AG20443 (cell line): ENCODE data around the gene SLC35F3.
"Not testable (repeated sequence)": the region's sequence is repeated elsewhere in the genome, so short reads cannot be mapped to it uniquely, and the experiment has no call there.

Experiments used
- DNase-seq: peaks from one replicate; pipeline ENCODE4 v3.0.0; 2012; ENCODE audit warnings: low spot score, mixed read lengths

The SLC35F3 gene

GRCh38 chr1:234199476-234200127 is 295.1 kb downstream of the SLC35F3 start:
- DNase-seq = no peak

GRCh38 chr1:234200566-234200965 is 296.1 kb downstream of the SLC35F3 start:
- DNase-seq = no peak

GRCh38 chr1:234201600-234201999 is 297.1 kb downstream of the SLC35F3 start:
- DNase-seq = no peak

- no peak for DNase-seq
Observed at GRCh38 chr1:234205966-234206365, 301.5 kb downstream of the SLC35F3 start.

GRCh38 chr1:234206651-234207284 is 302.3 kb downstream of the SLC35F3 start:
- DNase-seq = peak; percentile 80

- no peak for DNase-seq
Observed at GRCh38 chr1:234208351-234208750, 303.9 kb downstream of the SLC35F3 start.

- DNase-seq = no peak
Observed at GRCh38 chr1:234208791-234209190, 304.3 kb downstream of the SLC35F3 start.

- DNase-seq = not testable (repeated sequence)
Observed at GRCh38 chr1:234210429-234210828, 306.0 kb downstream of the SLC35F3 start.

- not testable (repeated sequence) for DNase-seq
Observed at GRCh38 chr1:234211855-234212254, 307.4 kb downstream of the SLC35F3 start.

- no peak for DNase-seq
Observed at GRCh38 chr1:234212764-234213657, 308.5 kb downstream of the SLC35F3 start.

- DNase-seq = no peak
Observed at GRCh38 chr1:234213658-234214128, 309.2 kb downstream of the SLC35F3 start.

- peak; percentile 61 for DNase-seq
Observed at GRCh38 chr1:234214129-234214910, 309.8 kb downstream of the SLC35F3 start.

- DNase-seq = no peak
Observed at GRCh38 chr1:234214911-234215892, 310.7 kb downstream of the SLC35F3 start.

GRCh38 chr1:234216116-234216703 is 311.7 kb downstream of the SLC35F3 start:
- no peak for DNase-seq

- DNase-seq = no peak
Observed at GRCh38 chr1:234217316-234217840, 312.9 kb downstream of the SLC35F3 start.

GRCh38 chr1:234218078-234218477 is 313.6 kb downstream of the SLC35F3 start:
- DNase-seq = no peak

GRCh38 chr1:234219711-234220110 is 315.2 kb downstream of the SLC35F3 start:
- no peak for DNase-seq

- no peak for DNase-seq
Observed at GRCh38 chr1:234221601-234222000, 317.1 kb downstream of the SLC35F3 start.

GRCh38 chr1:234222561-234223280 is 318.2 kb downstream of the SLC35F3 start:
- no peak for DNase-seq
